Measurements from ENCODE around the gene NF2.

NF2 gene

GRCh38 chr22:29674121-29674520 lies 70.7 kb downstream of the NF2 start:
- H3K9me3 ChIP-seq (ENCODE audit: control insufficient read depth, low read depth, low read length), result no peaks in the 10 kb centered on the region
- H3K27me3 ChIP-seq (ENCODE audit: control insufficient read depth, insufficient read depth, low read length), result no peaks in the 10 kb centered on the region
- no peak overlapping the region for H3K4me3 ChIP-seq (ENCODE audit: low read length)
- H3K27ac ChIP-seq (ENCODE audit: low read length), result no peak overlapping the region
- H3K4me1 ChIP-seq (ENCODE audit: control insufficient read depth, low read depth, low read length), result no peaks in the 10 kb centered on the region
- H3K9ac ChIP-seq (ENCODE audit: low read length), result no peak overlapping the region
- H3K36me3 ChIP-seq (ENCODE audit: control insufficient read depth, low read depth, low read length), result peaks cover 54% of the 10 kb centered on the region

DNA sequence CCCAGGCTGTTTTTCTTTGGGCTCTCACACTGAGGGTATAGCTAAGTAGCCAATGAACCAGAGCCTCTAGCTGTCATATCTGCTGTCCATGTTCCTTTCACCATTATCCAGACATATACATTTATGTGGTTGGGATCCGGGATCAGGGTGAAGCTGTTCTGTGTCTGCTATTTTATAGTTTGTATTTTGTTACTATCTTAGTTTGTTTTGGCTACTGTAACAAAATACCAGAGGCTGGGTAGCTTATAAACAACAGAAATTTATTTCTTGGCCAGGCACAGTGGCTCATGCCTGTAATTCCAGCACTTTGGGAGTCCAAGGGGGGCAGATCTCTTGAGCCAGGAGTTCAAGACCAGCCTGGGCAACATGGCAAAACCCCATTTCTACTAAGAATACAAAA lies 75.9 kb downstream of the NF2 start:
- Histone ChIP-seq H3K4me1 (ENCODE audit: control insufficient read depth, low read depth, low read length) (no peaks in the 10 kb centered on the region), H3K4me3 (ENCODE audit: low read length) (no peak overlapping the region), H3K9me3 (ENCODE audit: control insufficient read depth, low read depth, low read length) (no peaks in the 10 kb centered on the region), H3K9ac (ENCODE audit: low read length) (no peak overlapping the region), H3K27me3 (ENCODE audit: control insufficient read depth, insufficient read depth, low read length) (no peaks in the 10 kb centered on the region), H3K36me3 (ENCODE audit: control insufficient read depth, low read depth, low read length) (peaks cover 43% of the 10 kb centered on the region), H3K27ac (ENCODE audit: low read length) (no peak overlapping the region)

DNA sequence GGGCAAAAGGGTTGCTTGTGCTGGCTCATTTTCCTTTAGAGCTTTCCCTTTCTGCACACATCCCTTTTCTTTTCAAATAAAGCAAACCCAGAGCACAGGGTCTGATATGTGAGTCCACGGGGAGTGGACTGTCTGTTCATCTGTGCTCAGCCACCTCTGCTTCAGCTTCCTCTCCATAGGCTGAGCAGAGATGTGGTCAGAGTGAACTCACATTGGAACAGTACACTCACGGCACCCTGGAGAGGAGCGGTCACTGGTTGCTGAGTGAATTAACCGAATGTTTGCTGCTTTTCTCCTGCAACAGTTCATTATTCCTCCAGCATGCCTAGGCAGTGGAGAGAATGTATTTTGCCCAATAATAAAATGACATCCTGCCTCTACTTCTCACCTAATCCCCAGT lies 80.1 kb downstream of the NF2 start:
- Histone ChIP-seq H3K27ac (ENCODE audit: low read length) (no peak overlapping the region), H3K36me3 (ENCODE audit: control insufficient read depth, low read depth, low read length) (peaks cover 14% of the 10 kb centered on the region), H3K4me3 (ENCODE audit: low read length) (no peak overlapping the region), H3K9me3 (ENCODE audit: control insufficient read depth, low read depth, low read length) (no peaks in the 10 kb centered on the region), H3K9ac (ENCODE audit: low read length) (no peak overlapping the region), H3K4me1 (ENCODE audit: control insufficient read depth, low read depth, low read length) (no peaks in the 10 kb centered on the region), H3K27me3 (ENCODE audit: control insufficient read depth, insufficient read depth, low read length) (no peaks in the 10 kb centered on the region)

DNA sequence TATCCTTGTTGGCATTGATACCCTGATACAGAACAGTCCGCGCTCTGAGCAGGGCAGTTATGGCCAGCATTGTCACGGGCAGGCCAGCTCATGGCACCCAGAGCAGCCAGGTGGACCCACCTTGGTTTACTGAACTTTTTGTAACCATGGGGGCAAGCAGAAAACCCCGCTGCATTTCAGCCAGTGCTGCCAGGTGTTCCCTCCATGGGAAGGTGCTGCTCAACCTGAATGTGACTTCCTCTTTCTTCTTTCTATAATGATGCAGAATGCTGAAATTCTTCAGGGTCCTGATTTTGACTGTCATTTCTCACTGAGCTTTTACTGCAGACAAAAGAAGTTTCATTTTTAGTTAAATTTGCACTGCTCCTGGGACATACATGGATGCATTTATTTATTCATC lies 80.8 kb downstream of the NF2 start:
- Histone ChIP-seq H3K36me3 (ENCODE audit: control insufficient read depth, low read depth, low read length) (peaks cover 7% of the 10 kb centered on the region), H3K4me3 (ENCODE audit: low read length) (no peak overlapping the region), H3K9me3 (ENCODE audit: control insufficient read depth, low read depth, low read length) (no peaks in the 10 kb centered on the region), H3K4me1 (ENCODE audit: control insufficient read depth, low read depth, low read length) (peaks cover 2% of the 10 kb centered on the region), H3K9ac (ENCODE audit: low read length) (no peak overlapping the region), H3K27ac (ENCODE audit: low read length) (no peak overlapping the region), H3K27me3 (ENCODE audit: control insufficient read depth, insufficient read depth, low read length) (no peaks in the 10 kb centered on the region)

GRCh38 chr22:29689206-29689879 lies 85.9 kb downstream of the NF2 start:
- Histone ChIP-seq H3K9me3 (ENCODE audit: control insufficient read depth, low read depth, low read length) (no peaks in the 10 kb centered on the region), H3K4me3 (ENCODE audit: low read length) (no peak overlapping the region), H3K9ac (ENCODE audit: low read length) (no peak overlapping the region), H3K36me3 (ENCODE audit: control insufficient read depth, low read depth, low read length) (no peaks in the 10 kb centered on the region), H3K27me3 (ENCODE audit: control insufficient read depth, insufficient read depth, low read length) (no peaks in the 10 kb centered on the region), H3K4me1 (ENCODE audit: control insufficient read depth, low read depth, low read length) (peaks cover 31% of the 10 kb centered on the region), H3K27ac (ENCODE audit: low read length) (no peak overlapping the region)

- H3K27me3 ChIP-seq (ENCODE audit: control insufficient read depth, insufficient read depth, low read length), result no peaks in the 10 kb centered on the region
- H3K4me3 ChIP-seq (ENCODE audit: low read length), result no peak overlapping the region
- H3K9ac ChIP-seq (ENCODE audit: low read length), result no peak overlapping the region
- no peaks in the 10 kb centered on the region for H3K9me3 ChIP-seq (ENCODE audit: control insufficient read depth, low read depth, low read length)
- no peaks in the 10 kb centered on the region for H3K36me3 ChIP-seq (ENCODE audit: control insufficient read depth, low read depth, low read length)
- no peak overlapping the region for H3K27ac ChIP-seq (ENCODE audit: low read length)
- peaks cover 31% of the 10 kb centered on the region for H3K4me1 ChIP-seq (ENCODE audit: control insufficient read depth, low read depth, low read length)
Measured at GRCh38 chr22:29689880-29690213, 86.4 kb downstream of the NF2 start.

GRCh38 chr22:29690476-29690875 lies 87.0 kb downstream of the NF2 start:
- Histone ChIP-seq H3K27me3 (ENCODE audit: control insufficient read depth, insufficient read depth, low read length) (no peaks in the 10 kb centered on the region), H3K9ac (ENCODE audit: low read length) (no peak overlapping the region), H3K9me3 (ENCODE audit: control insufficient read depth, low read depth, low read length) (no peaks in the 10 kb centered on the region), H3K36me3 (ENCODE audit: control insufficient read depth, low read depth, low read length) (no peaks in the 10 kb centered on the region), H3K27ac (ENCODE audit: low read length) (no peak overlapping the region), H3K4me3 (ENCODE audit: low read length) (no peak overlapping the region), H3K4me1 (ENCODE audit: control insufficient read depth, low read depth, low read length) (peaks cover 31% of the 10 kb centered on the region)

- Histone ChIP-seq H3K4me1 (ENCODE audit: control insufficient read depth, low read depth, low read length) (peaks cover 31% of the 10 kb centered on the region), H3K9me3 (ENCODE audit: control insufficient read depth, low read depth, low read length) (no peaks in the 10 kb centered on the region), H3K9ac (ENCODE audit: low read length) (no peak overlapping the region), H3K36me3 (ENCODE audit: control insufficient read depth, low read depth, low read length) (no peaks in the 10 kb centered on the region), H3K4me3 (ENCODE audit: low read length) (no peak overlapping the region), H3K27me3 (ENCODE audit: control insufficient read depth, insufficient read depth, low read length) (no peaks in the 10 kb centered on the region), H3K27ac (ENCODE audit: low read length) (no peak overlapping the region)
Measured at GRCh38 chr22:29691636-29692326, 88.3 kb downstream of the NF2 start.

DNA sequence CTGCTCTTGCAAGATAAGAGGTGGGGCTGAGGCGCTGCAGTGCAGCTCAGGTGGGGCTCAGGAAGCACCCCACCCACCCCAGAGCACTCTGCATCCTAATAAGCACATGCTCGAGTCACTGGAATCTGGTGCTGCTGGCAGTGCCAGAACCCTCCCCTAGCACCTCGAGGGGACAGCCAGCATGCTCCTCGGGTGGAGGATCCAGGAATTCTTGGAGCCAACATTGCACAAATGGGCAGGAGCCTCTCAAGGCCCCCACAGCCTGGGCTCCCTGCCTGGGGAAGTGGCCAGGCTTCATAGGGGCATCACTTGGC lies 88.9 kb downstream of the NF2 start:
- H3K27ac ChIP-seq (ENCODE audit: low read length), result no peak overlapping the region
- H3K4me1 ChIP-seq (ENCODE audit: control insufficient read depth, low read depth, low read length), result peaks cover 31% of the 10 kb centered on the region
- H3K36me3 ChIP-seq (ENCODE audit: control insufficient read depth, low read depth, low read length), result no peaks in the 10 kb centered on the region
- H3K27me3 ChIP-seq (ENCODE audit: control insufficient read depth, insufficient read depth, low read length), result no peaks in the 10 kb centered on the region
- H3K9ac ChIP-seq (ENCODE audit: low read length), result no peak overlapping the region
- no peaks in the 10 kb centered on the region for H3K9me3 ChIP-seq (ENCODE audit: control insufficient read depth, low read depth, low read length)
- no peak overlapping the region for H3K4me3 ChIP-seq (ENCODE audit: low read length)

GRCh38 chr22:29693161-29693560 lies 89.7 kb downstream of the NF2 start:
- Histone ChIP-seq H3K4me1 (ENCODE audit: control insufficient read depth, low read depth, low read length) (peaks cover 31% of the 10 kb centered on the region), H3K9me3 (ENCODE audit: control insufficient read depth, low read depth, low read length) (no peaks in the 10 kb centered on the region), H3K36me3 (ENCODE audit: control insufficient read depth, low read depth, low read length) (no peaks in the 10 kb centered on the region), H3K27me3 (ENCODE audit: control insufficient read depth, insufficient read depth, low read length) (no peaks in the 10 kb centered on the region), H3K9ac (ENCODE audit: low read length) (no peak overlapping the region), H3K27ac (ENCODE audit: low read length) (no peak overlapping the region), H3K4me3 (ENCODE audit: low read length) (no peak overlapping the region)

- Histone ChIP-seq H3K4me1 (ENCODE audit: control insufficient read depth, low read depth, low read length) (peaks cover 31% of the 10 kb centered on the region), H3K27me3 (ENCODE audit: control insufficient read depth, insufficient read depth, low read length) (no peaks in the 10 kb centered on the region), H3K36me3 (ENCODE audit: control insufficient read depth, low read depth, low read length) (no peaks in the 10 kb centered on the region), H3K9me3 (ENCODE audit: control insufficient read depth, low read depth, low read length) (no peaks in the 10 kb centered on the region), H3K27ac (ENCODE audit: low read length) (no peak overlapping the region), H3K9ac (ENCODE audit: low read length) (no peak overlapping the region), H3K4me3 (ENCODE audit: low read length) (no peak overlapping the region)
Measured at GRCh38 chr22:29693671-29694070, 90.2 kb downstream of the NF2 start.

Data from iPS-18a (cell line).